Prostate gland (tissue), 2 donors: ENCODE measurements around the gene RARB.

ENCODE experiments used
- CTCF ChIP-seq, 4 experiments: fragments of 200-600 bp in 2 of 4; fragments of 450-650 bp in 2 of 4; sonication (generic) in 2 of 4; IDR thresholded peaks; 1 replicate in 3 of 4; 2 replicates in 1 of 4; pipeline ENCODE4 v1.5.1; 2016 to 2019; ENCODE audit warnings: antibody characterized with exemption in 4 of 4, mild to moderate bottlenecking in 2 of 4, moderate library complexity in 2 of 4
- POLR2A ChIP-seq: fragments of 450-650 bp; IDR thresholded peaks from one replicate; pipeline ENCODE4 v1.6.1; 2016; ENCODE audit warnings: antibody characterized with exemption, mild to moderate bottlenecking
- POLR2AphosphoS5 ChIP-seq: sonication (generic); formaldehyde crosslinking; IDR thresholded peaks from one replicate; pipeline ENCODE4 v1.6.1; 2017; ENCODE audit warnings: antibody characterized with exemption

DNA sequence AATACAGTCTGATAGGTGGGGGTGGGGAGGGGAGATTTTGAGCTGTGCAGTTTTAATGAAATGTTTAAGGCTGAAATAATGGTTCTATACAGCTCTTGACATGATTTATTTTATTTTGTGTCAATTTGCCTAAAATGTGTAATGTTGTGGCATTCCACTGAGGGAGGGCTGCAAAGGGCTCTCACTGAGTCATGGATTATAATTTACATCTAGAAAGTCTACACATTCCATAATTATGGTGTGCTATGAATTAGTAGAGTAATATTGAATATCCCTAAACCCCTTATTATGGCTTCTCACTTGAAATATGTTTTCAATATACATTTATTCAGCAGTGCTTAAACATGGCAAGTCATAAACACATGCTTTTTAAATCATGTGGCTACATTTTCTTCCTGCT lies 103.9 kb downstream of the RARB start:
- TF ChIP-seq CTCF (IDR thresholded peaks at IDR 0.05) (no peak), POLR2A (no peak), POLR2AphosphoS5 (no peak)
